ENCODE measurements around the gene NSMCE1.

NSMCE1 gene

GRCh38 chr16:27287887-27288286, 19.3 kb upstream of the NSMCE1 start:
- no peaks in the 10 kb centered on the region for H3K36me3 ChIP-seq (ENCODE audit: control insufficient read depth, insufficient read depth, low read length)
- no peak overlapping the region for H2AFZ ChIP-seq
- H3K27me3 ChIP-seq (ENCODE audit: control insufficient read depth, insufficient read depth, low read length) = no peaks in the 10 kb centered on the region
- no peaks in the 10 kb centered on the region for H3K79me2 ChIP-seq
- H3K4me3 ChIP-seq (ENCODE audit: low read depth, low read length) = no peak overlapping the region
- no peak overlapping the region for H3K9ac ChIP-seq
- no peaks in the 10 kb centered on the region for H3K9me3 ChIP-seq (ENCODE audit: control insufficient read depth, low read length)
- H3K4me2 ChIP-seq (ENCODE audit: low read length) = no peak overlapping the region
- H3K27ac ChIP-seq = no peak overlapping the region
- TF ChIP-seq CTCF (IDR thresholded peaks at IDR 0.05) = no peak
- no peaks in the 10 kb centered on the region for H3K4me1 ChIP-seq

GRCh38 chr16:27287051-27287811, 18.7 kb upstream of the NSMCE1 start:
- no peak overlapping the region for H3K4me3 ChIP-seq (ENCODE audit: low read depth, low read length)
- no peaks in the 10 kb centered on the region for H3K4me1 ChIP-seq
- H3K79me2 ChIP-seq = no peaks in the 10 kb centered on the region
- H3K27me3 ChIP-seq (ENCODE audit: control insufficient read depth, insufficient read depth, low read length) = no peaks in the 10 kb centered on the region
- no peak for TF ChIP-seq CTCF (IDR thresholded peaks at IDR 0.05)
- H3K9ac ChIP-seq = no peak overlapping the region
- H3K4me2 ChIP-seq (ENCODE audit: low read length) = no peak overlapping the region
- H3K27ac ChIP-seq = no peak overlapping the region
- H3K36me3 ChIP-seq (ENCODE audit: control insufficient read depth, insufficient read depth, low read length) = no peaks in the 10 kb centered on the region
- H3K9me3 ChIP-seq (ENCODE audit: control insufficient read depth, low read length) = no peaks in the 10 kb centered on the region
- H2AFZ ChIP-seq = no peak overlapping the region

- no peak for TF ChIP-seq CTCF (IDR thresholded peaks at IDR 0.05)
- Histone ChIP-seq H3K9ac (no peak overlapping the region), H2AFZ (no peak overlapping the region), H3K79me2 (no peaks in the 10 kb centered on the region), H3K9me3 (ENCODE audit: control insufficient read depth, low read length) (no peaks in the 10 kb centered on the region), H3K27ac (no peak overlapping the region), H3K4me3 (ENCODE audit: low read depth, low read length) (no peak overlapping the region), H3K4me1 (no peaks in the 10 kb centered on the region), H3K4me2 (ENCODE audit: low read length) (no peak overlapping the region), H3K36me3 (ENCODE audit: control insufficient read depth, insufficient read depth, low read length) (no peaks in the 10 kb centered on the region), H3K27me3 (ENCODE audit: control insufficient read depth, insufficient read depth, low read length) (no peaks in the 10 kb centered on the region)
Measured at GRCh38 chr16:27286451-27286850, 17.9 kb upstream of the NSMCE1 start.

GRCh38 chr16:27285676-27286196, 17.2 kb upstream of the NSMCE1 start:
- H3K27ac ChIP-seq = no peak overlapping the region
- no peaks in the 10 kb centered on the region for H3K9me3 ChIP-seq (ENCODE audit: control insufficient read depth, low read length)

More at GRCh38 chr16:27285676-27286196, 17.2 kb upstream of the NSMCE1 start:
- no peak overlapping the region for H3K4me2 ChIP-seq (ENCODE audit: low read length)
- no peak for TF ChIP-seq CTCF (IDR thresholded peaks at IDR 0.05)
- no peaks in the 10 kb centered on the region for H3K27me3 ChIP-seq (ENCODE audit: control insufficient read depth, insufficient read depth, low read length)
- H3K79me2 ChIP-seq = no peaks in the 10 kb centered on the region
- no peak overlapping the region for H3K4me3 ChIP-seq (ENCODE audit: low read depth, low read length)
- peak overlapping the region; percentile 15 for H2AFZ ChIP-seq
- no peaks in the 10 kb centered on the region for H3K36me3 ChIP-seq (ENCODE audit: control insufficient read depth, insufficient read depth, low read length)
- H3K9ac ChIP-seq = no peak overlapping the region
- H3K4me1 ChIP-seq = no peaks in the 10 kb centered on the region

Measured in parathyroid adenoma (tissue), 2 donors.